WTC11 (cell line): ENCODE results near the gene LRRC31. TPM values are rescaled to one million over a fixed set of nuclear protein-coding genes. Genes with fewer than 3 reads are reported as not detected.

Experiments used
- ATAC-seq: fragments of 200-7000 bp; cut with Tn5 transposase; 2 replicates; pipeline ENCODE4 v1.10.0; 2021; ENCODE audit warnings: mild to moderate bottlenecking, moderate library complexity
- CTCF ChIA-PET: fragments of 300-600 bp; sonication (Branson Sonifier 250); formaldehyde crosslinking; loops from one replicate; lab custom pipeline; 2021; ENCODE audit warnings: antibody characterized with exemption; lab: Charles Lee
- POLR2A ChIA-PET: fragments of 350-600 bp; sonication (Branson Sonifier 250); formaldehyde crosslinking; loops from one replicate; lab custom pipeline; 2021; ENCODE audit warnings: antibody characterized with exemption; lab: Charles Lee
- DNase-seq: peaks from one replicate; pipeline ENCODE4 v3.0.0; 2021; ENCODE audit warnings: low spot score
- H3K27ac Mint-ChIP-seq: 2 replicates; pipeline ENCODE4 v1.8.0; 2021; ENCODE audit warnings: mixed read lengths
- H3K27me3 Mint-ChIP-seq: 2 replicates; pipeline ENCODE4 v1.8.0; 2021; ENCODE audit warnings: low read depth, mild to moderate bottlenecking, moderate library complexity, mixed read lengths
- H3K36me3 Mint-ChIP-seq: 2 replicates; pipeline ENCODE4 v1.8.0; 2021; ENCODE audit warnings: mixed read lengths
- H3K4me1 Mint-ChIP-seq: 2 replicates; pipeline ENCODE4 v1.8.0; 2022; ENCODE audit warnings: mixed read lengths
- H3K4me3 Mint-ChIP-seq: 2 replicates; pipeline ENCODE4 v1.8.0; 2021; ENCODE audit warnings: mild to moderate bottlenecking, moderate library complexity, mixed read lengths
- H3K9me3 Mint-ChIP-seq: 2 replicates; pipeline ENCODE4 v1.8.0; 2021; ENCODE audit warnings: mixed read lengths
- E2F5 ChIP-seq: sonication (generic); formaldehyde crosslinking; IDR thresholded peaks from 2 replicates; pipeline ENCODE4 v1.8.1; 2022; ENCODE audit warnings: mild to moderate bottlenecking, moderate library complexity, missing genetic modification reagents
- ELF4 ChIP-seq: sonication (generic); formaldehyde crosslinking; IDR thresholded peaks from 2 replicates; pipeline ENCODE4 v1.8.1; 2022; ENCODE audit warnings: low read depth, mild to moderate bottlenecking, moderate library complexity, missing genetic modification reagents
- EMX1 ChIP-seq: fragments of 250-450 bp; sonication (Bioruptor Pico); IDR thresholded peaks from 2 replicates; pipeline ENCODE4 v1.8.0; 2021; ENCODE audit warnings: mild to moderate bottlenecking
- GABPB1 ChIP-seq: sonication (generic); formaldehyde crosslinking; IDR thresholded peaks from 2 replicates; pipeline ENCODE4 v1.8.1; 2023; ENCODE audit warnings: mild to moderate bottlenecking, missing genetic modification reagents
- GRHL2 ChIP-seq: fragments of 250-450 bp; sonication (Bioruptor Pico); IDR thresholded peaks from 2 replicates; pipeline ENCODE4 v1.8.0; 2022; ENCODE audit warnings: mild to moderate bottlenecking, moderate library complexity; ENCODE audit not compliant: insufficient replicate concordance, severe bottlenecking
- GTF2I ChIP-seq: fragments of 250-450 bp; sonication (Bioruptor Pico); conservative IDR thresholded peaks from 2 replicates; pipeline ENCODE4 v1.4.0; 2021; ENCODE audit warnings: mild to moderate bottlenecking
- IRF2 ChIP-seq: sonication (generic); formaldehyde crosslinking; IDR thresholded peaks from 2 replicates; pipeline ENCODE4 v1.8.0; 2022; ENCODE audit warnings: low read depth, missing genetic modification reagents, borderline replicate concordance
- NFYB ChIP-seq: sonication (generic); formaldehyde crosslinking; conservative IDR thresholded peaks from 2 replicates; pipeline ENCODE4 v1.8.0; 2022; ENCODE audit warnings: low read depth, missing genetic modification reagents
- NR1H2 ChIP-seq: sonication (generic); formaldehyde crosslinking; IDR thresholded peaks from 2 replicates; pipeline ENCODE4 v1.9.0; 2021; ENCODE audit warnings: mild to moderate bottlenecking, moderate library complexity, missing genetic modification reagents
- NR3C1 ChIP-seq: sonication (generic); formaldehyde crosslinking; conservative IDR thresholded peaks from 2 replicates; pipeline ENCODE4 v1.8.1; 2023; ENCODE audit warnings: low read depth, mild to moderate bottlenecking, missing genetic modification reagents
- RORB ChIP-seq: fragments of 250-450 bp; sonication (Bioruptor Pico); IDR thresholded peaks from 2 replicates; pipeline ENCODE4 v1.9.0; 2021; ENCODE audit warnings: mild to moderate bottlenecking
- SP1 ChIP-seq: sonication (generic); formaldehyde crosslinking; conservative IDR thresholded peaks from 2 replicates; pipeline ENCODE4 v1.8.1; 2022; ENCODE audit warnings: missing genetic modification reagents
- TEAD4 ChIP-seq: sonication (generic); formaldehyde crosslinking; IDR thresholded peaks from 2 replicates; pipeline ENCODE4 v1.8.0; 2022; ENCODE audit warnings: mild to moderate bottlenecking, missing genetic modification reagents
- ZNF219 ChIP-seq: sonication (generic); formaldehyde crosslinking; IDR thresholded peaks from 2 replicates; pipeline ENCODE4 v1.8.0; 2023; ENCODE audit warnings: missing genetic modification reagents, mild to moderate bottlenecking, borderline replicate concordance
- ZNF232 ChIP-seq: sonication (generic); formaldehyde crosslinking; IDR thresholded peaks from 2 replicates; pipeline ENCODE4 v1.8.0; 2022; ENCODE audit warnings: mild to moderate bottlenecking, missing genetic modification reagents
- ZNF423 ChIP-seq: fragments of 250-450 bp; sonication (Bioruptor Pico); IDR thresholded peaks from 2 replicates; pipeline ENCODE4 v2.1.2; 2022; ENCODE audit warnings: mild to moderate bottlenecking, moderate library complexity
- total RNA-seq: library from RNA; stranded (reverse); gene quantifications from 3 replicates; pipeline ENCODE4 v1.2.3, GENCODE V29; 2021
- TF ChIP-seq, protein P1 (sequence below): fragments of 250-450 bp; sonication (Bioruptor Pico); IDR thresholded peaks from 2 replicates; pipeline ENCODE4 v1.9.0; 2021; ENCODE audit warnings: moderate library complexity, mild to moderate bottlenecking, inconsistent platforms, borderline replicate concordance
- TF ChIP-seq, protein P2 (sequence below): sonication (generic); formaldehyde crosslinking; IDR thresholded peaks from 2 replicates; pipeline ENCODE4 v1.8.1; 2022; ENCODE audit warnings: low read depth, mild to moderate bottlenecking, moderate library complexity, missing genetic modification reagents, borderline replicate concordance
- TF ChIP-seq, protein P3 (sequence below): sonication (generic); formaldehyde crosslinking; IDR thresholded peaks from 2 replicates; pipeline ENCODE4 v1.8.1; 2023; ENCODE audit warnings: mild to moderate bottlenecking, missing genetic modification reagents, borderline replicate concordance

LRRC31 gene
- total RNA-seq, 1 experiment from 2014 or later, result not detected

GRCh38 chr3:169848741-169849140 lies 21.0 kb downstream of the LRRC31 start:
- CTCF ChIA-PET, result interaction anchor here (1.0 kb wide), 1 partner anchor 8 kb away, joined by 3 read pairs; no protein-coding TSS in a partner anchor
- POLR2A ChIA-PET, result no interaction called here
- no peaks in the 10 kb centered on the region for H3K4me1 Mint-ChIP-seq
- H3K4me3 Mint-ChIP-seq, result no peak overlapping the region
- no peaks in the 10 kb centered on the region for H3K9me3 Mint-ChIP-seq
- TF ChIP-seq, protein P1, sequence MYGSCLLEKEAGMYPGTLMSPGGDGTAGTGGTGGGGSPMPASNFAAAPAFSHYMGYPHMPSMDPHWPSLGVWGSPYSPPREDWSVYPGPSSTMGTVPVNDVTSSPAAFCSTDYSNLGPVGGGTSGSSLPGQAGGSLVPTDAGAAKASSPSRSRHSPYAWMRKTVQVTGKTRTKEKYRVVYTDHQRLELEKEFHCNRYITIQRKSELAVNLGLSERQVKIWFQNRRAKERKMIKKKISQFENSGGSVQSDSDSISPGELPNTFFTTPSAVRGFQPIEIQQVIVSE (CRISPR knock-in tag), result no peak
- TF ChIP-seq ELF4 (CRISPR knock-in tag), result no peak
- no peak for TF ChIP-seq GABPB1
- TF ChIP-seq, protein P2, sequence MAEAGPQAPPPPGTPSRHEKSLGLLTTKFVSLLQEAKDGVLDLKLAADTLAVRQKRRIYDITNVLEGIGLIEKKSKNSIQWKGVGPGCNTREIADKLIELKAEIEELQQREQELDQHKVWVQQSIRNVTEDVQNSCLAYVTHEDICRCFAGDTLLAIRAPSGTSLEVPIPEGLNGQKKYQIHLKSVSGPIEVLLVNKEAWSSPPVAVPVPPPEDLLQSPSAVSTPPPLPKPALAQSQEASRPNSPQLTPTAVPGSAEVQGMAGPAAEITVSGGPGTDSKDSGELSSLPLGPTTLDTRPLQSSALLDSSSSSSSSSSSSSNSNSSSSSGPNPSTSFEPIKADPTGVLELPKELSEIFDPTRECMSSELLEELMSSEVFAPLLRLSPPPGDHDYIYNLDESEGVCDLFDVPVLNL (CRISPR knock-in tag), result no peak
- no peak for TF ChIP-seq NFYB (CRISPR knock-in tag)
- no peak for TF ChIP-seq SP1 (CRISPR knock-in tag)
- TF ChIP-seq ZNF423 (CRISPR knock-in tag), result no peak
- TF ChIP-seq RORB (CRISPR knock-in tag), result no peak
- no peak for TF ChIP-seq ZNF232 (CRISPR knock-in tag)
- TF ChIP-seq EMX1 (CRISPR knock-in tag), result no peak
- TF ChIP-seq GTF2I (CRISPR knock-in tag), result no peak
- no peak for TF ChIP-seq TEAD4 (CRISPR knock-in tag)
- TF ChIP-seq E2F5, result no peak
- TF ChIP-seq, protein P3, sequence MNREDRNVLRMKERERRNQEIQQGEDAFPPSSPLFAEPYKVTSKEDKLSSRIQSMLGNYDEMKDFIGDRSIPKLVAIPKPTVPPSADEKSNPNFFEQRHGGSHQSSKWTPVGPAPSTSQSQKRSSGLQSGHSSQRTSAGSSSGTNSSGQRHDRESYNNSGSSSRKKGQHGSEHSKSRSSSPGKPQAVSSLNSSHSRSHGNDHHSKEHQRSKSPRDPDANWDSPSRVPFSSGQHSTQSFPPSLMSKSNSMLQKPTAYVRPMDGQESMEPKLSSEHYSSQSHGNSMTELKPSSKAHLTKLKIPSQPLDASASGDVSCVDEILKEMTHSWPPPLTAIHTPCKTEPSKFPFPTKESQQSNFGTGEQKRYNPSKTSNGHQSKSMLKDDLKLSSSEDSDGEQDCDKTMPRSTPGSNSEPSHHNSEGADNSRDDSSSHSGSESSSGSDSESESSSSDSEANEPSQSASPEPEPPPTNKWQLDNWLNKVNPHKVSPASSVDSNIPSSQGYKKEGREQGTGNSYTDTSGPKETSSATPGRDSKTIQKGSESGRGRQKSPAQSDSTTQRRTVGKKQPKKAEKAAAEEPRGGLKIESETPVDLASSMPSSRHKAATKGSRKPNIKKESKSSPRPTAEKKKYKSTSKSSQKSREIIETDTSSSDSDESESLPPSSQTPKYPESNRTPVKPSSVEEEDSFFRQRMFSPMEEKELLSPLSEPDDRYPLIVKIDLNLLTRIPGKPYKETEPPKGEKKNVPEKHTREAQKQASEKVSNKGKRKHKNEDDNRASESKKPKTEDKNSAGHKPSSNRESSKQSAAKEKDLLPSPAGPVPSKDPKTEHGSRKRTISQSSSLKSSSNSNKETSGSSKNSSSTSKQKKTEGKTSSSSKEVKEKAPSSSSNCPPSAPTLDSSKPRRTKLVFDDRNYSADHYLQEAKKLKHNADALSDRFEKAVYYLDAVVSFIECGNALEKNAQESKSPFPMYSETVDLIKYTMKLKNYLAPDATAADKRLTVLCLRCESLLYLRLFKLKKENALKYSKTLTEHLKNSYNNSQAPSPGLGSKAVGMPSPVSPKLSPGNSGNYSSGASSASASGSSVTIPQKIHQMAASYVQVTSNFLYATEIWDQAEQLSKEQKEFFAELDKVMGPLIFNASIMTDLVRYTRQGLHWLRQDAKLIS (CRISPR knock-in tag), result no peak
- no peak for TF ChIP-seq GRHL2 (CRISPR knock-in tag)
- no peak for TF ChIP-seq ZNF219 (CRISPR knock-in tag)
- H3K36me3 Mint-ChIP-seq, result no peaks in the 10 kb centered on the region
- no peak for ATAC-seq
- no peak for DNase-seq
- no peak overlapping the region for H3K27ac Mint-ChIP-seq
- no peaks in the 10 kb centered on the region for H3K27me3 Mint-ChIP-seq

DNA sequence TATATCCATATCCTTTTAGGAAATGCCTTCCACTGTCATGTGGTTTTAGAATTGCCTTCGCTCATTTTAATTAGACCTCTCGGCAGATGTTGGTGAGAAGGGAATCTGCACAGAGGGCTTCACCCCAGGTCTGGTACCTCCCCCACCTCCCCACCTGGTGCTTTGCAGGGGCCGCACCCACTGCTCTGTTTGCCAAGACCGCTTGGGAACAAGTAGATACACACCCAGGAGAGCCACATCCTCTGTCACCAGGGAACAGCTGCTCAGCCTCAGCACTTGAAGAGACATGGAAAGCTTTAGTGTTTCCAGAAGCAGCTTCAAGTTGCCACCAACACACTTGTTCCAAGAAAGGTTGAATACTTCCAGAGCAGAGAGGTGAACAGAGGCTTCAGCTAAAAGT lies 21.8 kb downstream of the LRRC31 start:
- ATAC-seq (peak; percentile 53), DNase-seq (no peak)
- Mint-ChIP-seq H3K4me3 (no peak overlapping the region), H3K9me3 (no peaks in the 10 kb centered on the region), H3K36me3 (no peaks in the 10 kb centered on the region), H3K27ac (peak overlapping the region; percentile 9; the same call in 1 of the 2 replicates), H3K4me1 (no peaks in the 10 kb centered on the region), H3K27me3 (no peaks in the 10 kb centered on the region)
- TF ChIP-seq NR3C1 (CRISPR knock-in tag) (no peak), NR1H2 (CRISPR knock-in tag) (no peak), TEAD4 (CRISPR knock-in tag) (no peak), IRF2 (CRISPR knock-in tag) (no peak)
- TF ChIP-seq, protein P3 (CRISPR knock-in tag), result no peak
- ChIA-PET POLR2A (no interaction called here), CTCF (no interaction called here)
